GM21786 (cell line): ENCODE measurements around the gene ST8SIA6.

ENCODE experiments used
- ATAC-seq: cut with Tn5 transposase; IDR thresholded peaks from one replicate; pipeline ENCODE4 v1.9.1; 2021; ENCODE audit not compliant: unreplicated experiment

The ST8SIA6 gene

DNA sequence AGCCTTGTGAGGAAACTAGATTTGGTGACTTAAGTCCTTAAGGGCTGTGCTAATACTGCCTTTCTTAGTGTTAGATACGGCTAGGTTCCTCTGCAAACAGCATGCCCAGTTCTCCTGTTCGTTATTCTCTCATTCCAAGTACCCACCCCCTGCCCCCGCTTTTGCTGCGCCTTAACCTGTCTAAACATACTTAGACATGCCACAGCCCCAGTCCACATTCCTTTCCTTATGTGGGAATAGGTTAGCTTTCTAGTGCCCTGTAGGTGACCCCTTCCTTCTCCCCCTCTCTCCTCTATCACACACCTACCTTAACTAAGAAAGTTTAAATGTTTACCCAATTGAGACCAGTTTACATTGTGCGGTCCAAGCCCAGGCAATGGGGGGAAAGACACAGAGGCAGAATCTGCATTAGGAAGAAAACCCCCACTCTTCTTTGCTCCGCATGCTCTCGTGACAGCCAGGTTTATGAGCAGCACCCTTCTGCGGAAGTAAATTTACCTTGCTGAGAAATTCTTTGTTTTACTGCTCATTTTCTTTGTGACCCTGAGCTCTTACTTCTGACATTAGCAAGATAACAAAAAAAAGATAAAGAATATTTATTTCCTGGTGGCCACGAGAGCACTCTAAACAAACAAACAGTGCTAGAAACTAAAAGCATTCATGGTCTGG lies 177.5 kb downstream of the ST8SIA6 start:
- ATAC-seq, result no peak

DNA sequence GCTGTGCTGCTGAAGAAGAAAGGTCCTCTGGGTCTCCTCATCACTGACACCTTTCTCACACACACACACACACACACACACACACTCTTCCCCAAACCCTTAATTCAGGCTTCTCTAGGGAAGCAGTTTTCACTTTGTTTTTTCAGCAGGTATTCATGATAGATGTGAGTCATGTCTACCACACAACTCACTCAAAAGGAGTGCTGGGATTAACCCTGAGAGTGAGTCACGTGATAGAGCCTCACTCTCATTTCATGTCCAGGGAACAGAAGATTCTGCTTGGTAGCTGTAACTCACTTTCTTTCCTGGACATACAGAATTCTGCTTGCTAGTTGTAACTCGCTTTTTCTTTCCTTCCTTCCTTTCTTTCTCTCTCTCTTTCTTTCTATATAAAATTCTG lies 181.0 kb downstream of the ST8SIA6 start:
- no peak for ATAC-seq

DNA sequence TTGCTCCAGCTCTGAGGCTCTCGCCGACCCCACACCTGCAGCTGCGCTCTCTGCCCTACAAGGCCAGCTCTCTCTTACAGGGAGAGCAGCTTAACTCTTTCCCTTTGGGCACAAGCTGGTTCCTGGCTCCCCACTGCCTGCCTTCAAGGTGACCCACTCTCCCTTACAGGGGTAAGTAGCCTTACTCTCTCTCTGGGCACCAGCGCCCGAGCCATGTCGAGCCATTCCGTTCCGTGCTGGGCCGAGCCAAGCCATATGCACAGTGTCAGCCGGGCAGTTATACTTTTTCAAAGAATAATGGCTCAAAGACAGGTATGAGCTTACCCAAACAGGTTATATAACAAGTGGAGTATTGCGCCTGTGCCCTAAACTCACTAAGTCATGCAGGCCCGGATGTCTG lies 181.7 kb downstream of the ST8SIA6 start:
- ATAC-seq, result no peak
